ENCODE measurements around the gene RRP12.

RRP12 gene

DNA sequence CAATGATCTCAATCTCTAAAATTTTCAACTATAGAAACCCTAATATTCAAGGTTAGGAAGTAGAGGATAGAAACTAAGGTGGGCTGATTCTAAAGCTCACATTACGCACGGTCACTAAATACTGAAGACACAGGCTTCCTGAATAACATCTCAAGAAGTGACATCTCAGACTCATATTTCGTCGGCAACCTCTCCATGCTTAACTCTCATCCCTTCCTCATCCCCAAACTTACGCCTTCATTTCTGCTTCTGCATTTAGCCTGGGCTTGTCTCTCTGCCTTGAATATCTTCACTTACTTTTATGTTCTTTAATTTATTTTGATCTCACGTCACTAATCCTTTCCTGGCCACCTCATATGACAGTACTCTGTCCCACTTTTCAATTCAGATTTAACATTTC is 34.1 kb upstream of the RRP12 start:
- no peak for DNase-seq (ENCODE audit: low read depth in 2 of 2)
- H3K4me3 ChIP-seq (replicated peaks in 1 of 2; ENCODE audit: low read depth in 2 of 2, low read length in 2 of 2), result no peak overlapping the region
- TF ChIP-seq, protein P1, sequence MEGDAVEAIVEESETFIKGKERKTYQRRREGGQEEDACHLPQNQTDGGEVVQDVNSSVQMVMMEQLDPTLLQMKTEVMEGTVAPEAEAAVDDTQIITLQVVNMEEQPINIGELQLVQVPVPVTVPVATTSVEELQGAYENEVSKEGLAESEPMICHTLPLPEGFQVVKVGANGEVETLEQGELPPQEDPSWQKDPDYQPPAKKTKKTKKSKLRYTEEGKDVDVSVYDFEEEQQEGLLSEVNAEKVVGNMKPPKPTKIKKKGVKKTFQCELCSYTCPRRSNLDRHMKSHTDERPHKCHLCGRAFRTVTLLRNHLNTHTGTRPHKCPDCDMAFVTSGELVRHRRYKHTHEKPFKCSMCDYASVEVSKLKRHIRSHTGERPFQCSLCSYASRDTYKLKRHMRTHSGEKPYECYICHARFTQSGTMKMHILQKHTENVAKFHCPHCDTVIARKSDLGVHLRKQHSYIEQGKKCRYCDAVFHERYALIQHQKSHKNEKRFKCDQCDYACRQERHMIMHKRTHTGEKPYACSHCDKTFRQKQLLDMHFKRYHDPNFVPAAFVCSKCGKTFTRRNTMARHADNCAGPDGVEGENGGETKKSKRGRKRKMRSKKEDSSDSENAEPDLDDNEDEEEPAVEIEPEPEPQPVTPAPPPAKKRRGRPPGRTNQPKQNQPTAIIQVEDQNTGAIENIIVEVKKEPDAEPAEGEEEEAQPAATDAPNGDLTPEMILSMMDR (IDR thresholded peaks at IDR 0.05; ENCODE audit: low read depth, low read length), result no peak

DNA sequence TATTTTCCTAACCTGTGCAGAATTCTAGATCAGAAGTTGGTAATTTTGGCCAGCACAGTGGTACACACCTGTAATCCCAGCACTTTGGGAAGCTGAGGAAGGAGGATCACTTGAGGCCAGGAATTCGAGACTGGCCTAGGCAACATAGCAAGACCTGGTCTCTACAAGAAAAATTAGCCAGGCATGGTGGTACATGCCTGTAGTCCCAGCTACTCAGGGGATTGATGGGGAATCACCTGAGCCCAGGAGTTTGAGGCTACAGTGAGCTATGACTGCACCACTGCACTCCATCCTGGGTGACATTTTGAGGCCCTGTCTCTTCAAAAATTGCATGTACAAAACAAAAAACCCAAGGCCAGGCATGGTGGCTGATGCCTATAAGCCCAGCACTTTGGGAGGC is 33.4 kb upstream of the RRP12 start:
- no peak for DNase-seq (ENCODE audit: low read depth in 2 of 2)
- TF ChIP-seq, protein P1 (IDR thresholded peaks at IDR 0.05; ENCODE audit: low read depth, low read length), result no peak
- no peak overlapping the region for H3K4me3 ChIP-seq (replicated peaks in 1 of 2; ENCODE audit: low read depth in 2 of 2, low read length in 2 of 2)

DNA sequence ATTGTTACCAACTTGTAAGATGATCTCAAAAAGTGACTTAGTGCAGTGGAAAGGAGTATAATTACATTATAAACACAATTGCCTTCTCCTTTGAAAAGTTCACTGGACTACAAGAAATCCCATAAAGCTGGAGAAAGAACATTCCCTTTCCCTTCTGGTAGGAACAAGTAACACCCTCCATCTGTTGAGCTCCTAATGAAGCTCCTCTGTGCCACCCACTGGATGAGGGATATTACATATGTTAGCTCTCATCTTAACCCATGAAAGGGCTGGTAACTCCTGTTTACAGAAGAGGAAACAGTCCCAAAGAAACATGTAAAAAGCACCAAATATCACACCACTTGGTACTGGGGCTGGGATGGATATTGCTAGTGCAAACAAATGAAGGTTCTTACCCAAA is 32.9 kb upstream of the RRP12 start:
- no peak overlapping the region for H3K4me3 ChIP-seq (replicated peaks in 1 of 2; ENCODE audit: low read depth in 2 of 2, low read length in 2 of 2)
- TF ChIP-seq, protein P1 (IDR thresholded peaks at IDR 0.05; ENCODE audit: low read depth, low read length), result no peak
- no peak for DNase-seq (ENCODE audit: low read depth in 2 of 2)

DNA sequence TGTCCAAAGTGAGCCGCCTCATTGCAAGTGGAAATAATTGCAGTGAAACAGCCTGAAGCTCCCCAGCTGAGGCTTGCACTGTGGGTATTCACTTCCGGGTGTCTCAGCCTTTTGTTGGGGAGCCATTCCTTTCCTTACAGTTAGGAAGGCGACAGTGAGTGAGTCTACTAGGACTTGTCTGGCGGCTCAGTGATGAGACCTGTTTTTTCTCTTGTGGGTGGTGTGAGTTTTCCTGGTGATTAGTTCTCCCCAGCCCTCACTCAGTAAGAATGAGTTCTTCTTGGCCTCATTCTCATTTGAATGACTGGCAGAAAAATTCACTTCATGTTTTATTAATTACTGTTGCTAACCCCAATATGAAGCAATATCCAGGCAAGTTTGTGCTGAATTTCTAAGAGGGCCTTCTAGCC is 27.4 kb upstream of the RRP12 start:
- TF ChIP-seq, protein P1 (IDR thresholded peaks at IDR 0.05; ENCODE audit: low read depth, low read length), result no peak

DNA sequence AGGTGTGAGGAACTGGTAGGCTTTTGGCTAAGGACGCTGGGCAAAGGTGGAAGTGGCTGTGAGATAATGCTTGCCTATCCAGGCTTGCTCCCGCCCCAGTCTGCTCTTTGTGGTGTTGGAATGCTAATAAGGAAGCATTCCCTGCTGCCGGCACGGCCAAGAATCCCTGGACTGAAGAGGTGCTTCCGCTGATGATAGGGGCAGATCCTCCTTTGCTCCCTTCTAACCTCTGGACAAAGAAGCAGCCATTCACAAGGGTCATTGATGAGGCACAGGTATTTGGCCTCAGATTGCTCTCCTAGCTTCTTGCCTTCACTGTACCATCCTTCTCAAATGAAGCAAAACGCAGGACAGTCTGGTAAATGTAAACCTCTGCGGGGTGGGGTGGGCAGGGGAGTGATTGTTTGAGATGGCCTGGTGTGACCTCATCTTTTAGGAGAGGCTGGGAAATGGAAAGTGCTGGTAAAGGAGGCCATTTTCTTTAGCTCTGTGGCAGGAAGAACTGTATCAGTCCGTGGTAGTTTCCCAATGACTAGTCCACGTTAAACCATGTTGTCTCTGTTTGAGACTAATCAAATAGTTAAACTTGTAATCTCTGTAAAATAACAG is 26.5 kb upstream of the RRP12 start:
- H3K4me3 ChIP-seq (replicated peaks in 1 of 2; ENCODE audit: low read depth in 2 of 2, low read length in 2 of 2), result peak overlapping the region; percentile 76 to 92
- TF ChIP-seq, protein P1 (IDR thresholded peaks at IDR 0.05; ENCODE audit: low read depth, low read length), result no peak
- peak; percentile 33 to 48 for DNase-seq (ENCODE audit: low read depth in 2 of 2)

More for the DNA sequence above, 27.4 kb upstream of the RRP12 start:
- H3K4me3 ChIP-seq (replicated peaks in 1 of 2; ENCODE audit: low read depth in 2 of 2, low read length in 2 of 2), result peak overlapping the region in 1 of 2 donors; percentile 92
- DNase-seq (ENCODE audit: low read depth in 2 of 2), result peak in 1 of 2 donors; percentile 44

DNA sequence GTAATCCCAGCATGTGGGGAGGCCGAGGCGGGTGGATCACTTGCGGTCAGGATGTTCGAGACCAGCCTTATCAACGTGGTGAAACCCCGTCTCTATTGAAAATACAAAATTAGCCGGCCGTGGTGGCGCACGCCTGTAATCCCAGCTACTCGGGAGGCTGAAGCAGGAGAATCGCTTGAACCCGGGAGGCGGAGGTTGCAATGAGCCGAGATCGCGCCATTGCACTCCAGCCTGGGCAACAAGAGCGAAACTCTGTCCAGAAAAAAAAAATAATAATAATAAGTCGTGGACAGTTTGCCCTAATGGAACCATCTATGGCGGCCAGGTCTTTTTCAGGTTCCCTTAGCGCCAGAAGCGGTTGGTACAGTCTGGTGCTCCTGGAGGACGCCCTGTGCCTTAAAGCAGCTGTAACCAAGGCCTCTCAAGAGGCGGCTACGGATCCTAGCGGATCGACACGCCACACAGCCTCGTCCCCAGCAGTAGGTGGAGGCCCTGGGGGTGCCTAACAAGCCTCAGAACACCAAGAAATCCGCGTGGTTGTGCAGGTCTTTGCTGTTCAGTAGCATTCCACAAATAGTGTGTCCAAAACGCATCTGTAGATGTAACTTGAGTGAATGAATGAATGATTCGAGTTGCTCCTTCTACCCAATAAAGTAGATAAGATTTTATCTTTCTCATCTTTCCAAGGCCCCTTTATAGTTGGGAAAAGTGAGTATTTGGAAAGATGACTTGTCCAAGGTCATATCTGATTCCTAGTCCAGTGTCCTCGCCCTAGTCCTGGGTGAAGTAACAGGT is 25.8 kb upstream of the RRP12 start:
- DNase-seq (ENCODE audit: low read depth in 2 of 2), result peak in 1 of 2 donors; percentile 37
- H3K4me3 ChIP-seq (replicated peaks in 1 of 2; ENCODE audit: low read depth in 2 of 2, low read length in 2 of 2), result peak overlapping the region; percentile 76 to 92
- TF ChIP-seq, protein P1 (IDR thresholded peaks at IDR 0.05; ENCODE audit: low read depth, low read length), result no peak
